Effector memory CD8-positive, alpha-beta T cell (primary cell): ENCODE data around the gene CNTN1.
"Not testable (repeated sequence)": the region's sequence is repeated elsewhere in the genome, so short reads cannot be mapped to it uniquely, and the experiment has no call there.

Experiments used
- ATAC-seq: fragments of 150-1000 bp; cut with Tn5 transposase; replicated peaks from 2 replicates; pipeline ENCODE4 v1.10.0; 2021; ENCODE audit warnings: mild to moderate bottlenecking, moderate library complexity
- DNase-seq, 3 experiments: peaks; one replicate each; pipeline ENCODE4 v3.0.0; 2021
- H3K27ac Mint-ChIP-seq, 2 donors: one replicate each; pipeline ENCODE4 v1.8.0; 2022; ENCODE audit warnings: mild to moderate bottlenecking in 2 of 2, mixed read lengths in 2 of 2, moderate library complexity in 2 of 2
- H3K27me3 Mint-ChIP-seq, 2 donors: one replicate each; pipeline ENCODE4 v1.8.0; 2022; ENCODE audit warnings: mixed read lengths in 2 of 2
- H3K36me3 Mint-ChIP-seq: one replicate; pipeline ENCODE4 v1.8.0; 2022; ENCODE audit warnings: mild to moderate bottlenecking, moderate library complexity, mixed read lengths; ENCODE audit not compliant: insufficient read depth
- H3K4me1 Mint-ChIP-seq, 2 donors: one replicate each; pipeline ENCODE4 v1.8.0; 2022; ENCODE audit warnings: low read depth in 2 of 2, mixed read lengths in 2 of 2
- H3K4me3 Mint-ChIP-seq, 2 donors: one replicate each; pipeline ENCODE4 v1.8.0; 2022; ENCODE audit warnings: mild to moderate bottlenecking in 2 of 2, mixed read lengths in 2 of 2, moderate library complexity in 2 of 2
- H3K9me3 Mint-ChIP-seq, 2 donors: one replicate each; pipeline ENCODE4 v1.8.0; 2022; ENCODE audit warnings: mixed read lengths in 2 of 2

The CNTN1 gene

GRCh38 chr12:40718878-40719372, 26.7 kb downstream of the CNTN1 start:
- no peak for DNase-seq
- Mint-ChIP-seq H3K4me3 (no peak overlapping the region), H3K4me1 (no peaks in the 10 kb centered on the region)

GRCh38 chr12:40723001-40723400, 30.8 kb downstream of the CNTN1 start:
- H3K27me3 Mint-ChIP-seq: no peaks in the 10 kb centered on the region
- peaks cover 1 to 6% of the 10 kb centered on the region in 2 donors for H3K9me3 Mint-ChIP-seq
- no peaks in the 10 kb centered on the region for H3K36me3 Mint-ChIP-seq
- no peak overlapping the region for H3K27ac Mint-ChIP-seq
- ATAC-seq (no peak), DNase-seq (no peak)
- no peak overlapping the region for H3K4me3 Mint-ChIP-seq
- no peaks in the 10 kb centered on the region for H3K4me1 Mint-ChIP-seq

More at GRCh38 chr12:40718878-40719372, 26.7 kb downstream of the CNTN1 start:
- Mint-ChIP-seq H3K27me3 (no peaks in the 10 kb centered on the region), H3K9me3 (peaks cover 2 to 3% of the 10 kb centered on the region in 2 donors), H3K36me3 (no peaks in the 10 kb centered on the region), H3K27ac (no peak overlapping the region)
- ATAC-seq: no peak

- ATAC-seq (no peak), DNase-seq (no peak)
- Mint-ChIP-seq H3K27ac (no peak overlapping the region), H3K36me3 (no peaks in the 10 kb centered on the region), H3K27me3 (no peaks in the 10 kb centered on the region), H3K4me1 (no peaks in the 10 kb centered on the region), H3K9me3 (peaks cover 3 to 6% of the 10 kb centered on the region in 2 donors), H3K4me3 (no peak overlapping the region)
These were observed 34.1 kb downstream of the CNTN1 start for GRCh38 chr12:40726366-40726765.

- Mint-ChIP-seq H3K4me3 (no peak overlapping the region), H3K36me3 (no peaks in the 10 kb centered on the region), H3K27ac (no peak overlapping the region), H3K27me3 (no peaks in the 10 kb centered on the region), H3K9me3 (peaks cover 3 to 6% of the 10 kb centered on the region in 2 donors), H3K4me1 (no peaks in the 10 kb centered on the region)
- no peak for DNase-seq
- no peak for ATAC-seq
These were observed 35.7 kb downstream of the CNTN1 start for GRCh38 chr12:40727774-40728483.

- no peak overlapping the region for H3K27ac Mint-ChIP-seq
- ATAC-seq (no peak), DNase-seq (no peak)
- no peaks in the 10 kb centered on the region for H3K36me3 Mint-ChIP-seq
- no peaks in the 10 kb centered on the region for H3K27me3 Mint-ChIP-seq
- H3K9me3 Mint-ChIP-seq: peaks cover 3 to 6% of the 10 kb centered on the region in 2 donors
- no peak overlapping the region for H3K4me3 Mint-ChIP-seq
- no peaks in the 10 kb centered on the region for H3K4me1 Mint-ChIP-seq
These were observed 38.0 kb downstream of the CNTN1 start for GRCh38 chr12:40730281-40730680.

- no peak for ATAC-seq
- no peaks in the 10 kb centered on the region for H3K4me1 Mint-ChIP-seq
- no peak for DNase-seq
- no peaks in the 10 kb centered on the region for H3K36me3 Mint-ChIP-seq
- no peak overlapping the region for H3K4me3 Mint-ChIP-seq
- H3K9me3 Mint-ChIP-seq: peaks cover 0 to 3% of the 10 kb centered on the region in 2 donors
- no peaks in the 10 kb centered on the region for H3K27me3 Mint-ChIP-seq
- no peak overlapping the region for H3K27ac Mint-ChIP-seq
These were observed 41.6 kb downstream of the CNTN1 start for GRCh38 chr12:40733871-40734270.

- Mint-ChIP-seq H3K4me1 (no peaks in the 10 kb centered on the region), H3K9me3 (peaks cover 0 to 3% of the 10 kb centered on the region in 2 donors), H3K27ac (no peak overlapping the region), H3K4me3 (no peak overlapping the region), H3K36me3 (no peaks in the 10 kb centered on the region), H3K27me3 (no peaks in the 10 kb centered on the region)
- DNase-seq (no peak), ATAC-seq (no peak)
These were observed 42.0 kb downstream of the CNTN1 start for GRCh38 chr12:40734276-40734675.

- H3K27ac Mint-ChIP-seq: no peak overlapping the region
- H3K4me1 Mint-ChIP-seq: no peaks in the 10 kb centered on the region
- H3K27me3 Mint-ChIP-seq: no peaks in the 10 kb centered on the region
- peaks cover 2 to 3% of the 10 kb centered on the region in 2 donors for H3K9me3 Mint-ChIP-seq
- H3K36me3 Mint-ChIP-seq: no peaks in the 10 kb centered on the region
- ATAC-seq: no peak
- no peak for DNase-seq
- no peak overlapping the region for H3K4me3 Mint-ChIP-seq
These were observed 43.5 kb downstream of the CNTN1 start for GRCh38 chr12:40735551-40736230.

- ATAC-seq, H3K27me3 Mint-ChIP-seq, H3K4me3 Mint-ChIP-seq: not testable (repeated sequence)
These were observed 45.2 kb downstream of the CNTN1 start for GRCh38 chr12:40737416-40737815.

GRCh38 chr12:40738856-40739255, 46.6 kb downstream of the CNTN1 start:
- ATAC-seq (no peak), DNase-seq (no peak)
- Mint-ChIP-seq H3K36me3 (no peaks in the 10 kb centered on the region), H3K27ac (no peak overlapping the region), H3K4me1 (no peaks in the 10 kb centered on the region), H3K9me3 (peaks cover 5 to 7% of the 10 kb centered on the region in 2 donors), H3K4me3 (no peak overlapping the region), H3K27me3 (no peaks in the 10 kb centered on the region)

More at GRCh38 chr12:40737416-40737815, 45.2 kb downstream of the CNTN1 start:
- not testable (repeated sequence) for H3K27ac Mint-ChIP-seq, DNase-seq, H3K4me1 Mint-ChIP-seq, H3K9me3 Mint-ChIP-seq, H3K36me3 Mint-ChIP-seq

GRCh38 chr12:40742041-40742440, 49.8 kb downstream of the CNTN1 start:
- no peak overlapping the region for H3K4me3 Mint-ChIP-seq
- H3K36me3 Mint-ChIP-seq: no peaks in the 10 kb centered on the region
- no peak overlapping the region for H3K27ac Mint-ChIP-seq
- no peaks in the 10 kb centered on the region for H3K4me1 Mint-ChIP-seq
- DNase-seq (no peak), ATAC-seq (no peak)
- H3K9me3 Mint-ChIP-seq: peaks cover 3 to 7% of the 10 kb centered on the region in 2 donors
- no peaks in the 10 kb centered on the region for H3K27me3 Mint-ChIP-seq

GRCh38 chr12:40745386-40745785, 53.1 kb downstream of the CNTN1 start:
- Mint-ChIP-seq H3K27me3 (no peaks in the 10 kb centered on the region), H3K9me3 (peaks cover 8 to 16% of the 10 kb centered on the region in 2 donors), H3K27ac (no peak overlapping the region), H3K36me3 (no peaks in the 10 kb centered on the region), H3K4me3 (no peak overlapping the region), H3K4me1 (no peaks in the 10 kb centered on the region)
- ATAC-seq (no peak), DNase-seq (no peak)

- Mint-ChIP-seq H3K4me1 (no peaks in the 10 kb centered on the region), H3K4me3 (no peak overlapping the region), H3K27ac (no peak overlapping the region), H3K36me3 (no peaks in the 10 kb centered on the region), H3K9me3 (peaks cover 7 to 16% of the 10 kb centered on the region in 2 donors), H3K27me3 (no peaks in the 10 kb centered on the region)
- DNase-seq (no peak), ATAC-seq (no peak)
These were observed 57.6 kb downstream of the CNTN1 start for GRCh38 chr12:40749863-40750262.

GRCh38 chr12:40752011-40752410, 59.8 kb downstream of the CNTN1 start:
- DNase-seq (no peak), ATAC-seq (no peak)
- Mint-ChIP-seq H3K4me3 (no peak overlapping the region), H3K27me3 (no peaks in the 10 kb centered on the region), H3K4me1 (no peaks in the 10 kb centered on the region), H3K27ac (no peak overlapping the region), H3K36me3 (no peaks in the 10 kb centered on the region), H3K9me3 (peaks cover 14 to 23% of the 10 kb centered on the region in 2 donors)
